Stimulated activated CD8-positive, alpha-beta memory T cell treated with anti-CD3 and anti-CD28 coated beads, Interleukin-4, amount 100 ng/mL, for 24 hours (primary cell): ENCODE measurements around the gene OR2T6.
"Not testable (repeated sequence)": the region's sequence is repeated elsewhere in the genome, so short reads cannot be mapped to it uniquely, and the experiment has no call there.

Experiments
- DNase-seq: peaks from one replicate; pipeline ENCODE4 v3.0.0-alpha.2; 2020; ENCODE audit warnings: low read depth

The OR2T6 gene

GRCh38 chr1:248375446-248375845 lies at the start of gene OR2T6:
OR2T6 (plus strand) TSS chr1:248375746; CDS start chr1:248387609, 11,863 bp downstream.
- DNase-seq: no peak

- no peak for DNase-seq
These were observed 32.1 kb upstream of the OR2T6 start for GRCh38 chr1:248343451-248343850.

GRCh38 chr1:248348475-248348874 lies 27.1 kb upstream of the OR2T6 start, which contains the start of gene OR14C36:
OR14C36 (plus strand) TSS chr1:248348775; CDS start chr1:248348775, 0 bp downstream.
- no peak for DNase-seq

- no peak for DNase-seq
These were observed 16.1 kb upstream of the OR2T6 start for GRCh38 chr1:248359415-248359814.

- no peak for DNase-seq
These were observed 14.3 kb upstream of the OR2T6 start, which contains the start of gene OR2T4 for GRCh38 chr1:248361121-248361715. OR2T4 (plus strand) TSS chr1:248361665; CDS start chr1:248361665, 0 bp downstream.

GRCh38 chr1:248366609-248367008 lies 8.9 kb upstream of the OR2T6 start:
- no peak for DNase-seq

GRCh38 chr1:248372394-248372793 lies 3.2 kb upstream of the OR2T6 start:
- no peak for DNase-seq

- DNase-seq: no peak
These were observed 1.8 kb upstream of the OR2T6 start for GRCh38 chr1:248373761-248374160.

- no peak for DNase-seq
These were observed 1.4 kb downstream of the OR2T6 start for GRCh38 chr1:248376916-248377315.

- DNase-seq: no peak
These were observed 5.3 kb downstream of the OR2T6 start for GRCh38 chr1:248380854-248381253.

- no peak for DNase-seq
These were observed 12.9 kb downstream of the OR2T6 start for GRCh38 chr1:248388426-248388825.

GRCh38 chr1:248393050-248393449 lies 17.5 kb downstream of the OR2T6 start:
- no peak for DNase-seq

GRCh38 chr1:248402748-248403147 lies 27.2 kb downstream of the OR2T6 start, which contains the start of gene OR2T1:
OR2T1 (plus strand) TSS chr1:248403048; CDS start chr1:248406148, 3,100 bp downstream.
- no peak for DNase-seq

GRCh38 chr1:248404024-248404423 lies 28.5 kb downstream of the OR2T6 start:
- no peak for DNase-seq

GRCh38 chr1:248406721-248407692 lies 31.5 kb downstream of the OR2T6 start:
- no peak for DNase-seq

- DNase-seq: no peak
These were observed 40.7 kb downstream of the OR2T6 start for GRCh38 chr1:248416226-248416625.

GRCh38 chr1:248417854-248418253 lies 42.3 kb downstream of the OR2T6 start:
- DNase-seq: no peak

- DNase-seq: no peak
These were observed 45.8 kb downstream of the OR2T6 start for GRCh38 chr1:248421384-248421783.

GRCh38 chr1:248427526-248428191 lies 52.1 kb downstream of the OR2T6 start:
- not testable (repeated sequence) for DNase-seq

GRCh38 chr1:248428192-248428533 lies 52.6 kb downstream of the OR2T6 start:
- DNase-seq: not testable (repeated sequence)

- DNase-seq: not testable (repeated sequence)
These were observed 56.1 kb downstream of the OR2T6 start for GRCh38 chr1:248431683-248432082.

- DNase-seq: not testable (repeated sequence)
These were observed 56.7 kb downstream of the OR2T6 start for GRCh38 chr1:248432201-248432600.
